Astrocyte of the spinal cord (primary cell): Measurements from ENCODE around the gene TBC1D10A.
A peak's percentile ranks its signal among the peaks of the same experiment; 100 is the strongest.

ENCODE experiments used
- DNase-seq: peaks from one replicate; pipeline ENCODE4 v3.0.0; 2011; ENCODE audit warnings: low read depth, low spot score
- H3K4me3 ChIP-seq: 2 replicates; pipeline ENCODE4 v1.5.1; 2011; ENCODE audit warnings: low read depth, mild to moderate bottlenecking, low read length, moderate library complexity
- in situ Hi-C: cut with HindIII; loops from 2 replicates; pipeline ENCODE4 v1.10.0; 2017; ENCODE audit warnings: low sequenced_read_pairs
- TF ChIP-seq, protein P1 (sequence below): IDR thresholded peaks from 2 replicates; pipeline ENCODE4 v1.5.1; 2012; ENCODE audit warnings: low read depth, mild to moderate bottlenecking, low read length, inconsistent platforms

Gene TBC1D10A

GRCh38 chr22:30328466-30329049, 1.8 kb upstream of the TBC1D10A start:
- TF ChIP-seq, protein P1, sequence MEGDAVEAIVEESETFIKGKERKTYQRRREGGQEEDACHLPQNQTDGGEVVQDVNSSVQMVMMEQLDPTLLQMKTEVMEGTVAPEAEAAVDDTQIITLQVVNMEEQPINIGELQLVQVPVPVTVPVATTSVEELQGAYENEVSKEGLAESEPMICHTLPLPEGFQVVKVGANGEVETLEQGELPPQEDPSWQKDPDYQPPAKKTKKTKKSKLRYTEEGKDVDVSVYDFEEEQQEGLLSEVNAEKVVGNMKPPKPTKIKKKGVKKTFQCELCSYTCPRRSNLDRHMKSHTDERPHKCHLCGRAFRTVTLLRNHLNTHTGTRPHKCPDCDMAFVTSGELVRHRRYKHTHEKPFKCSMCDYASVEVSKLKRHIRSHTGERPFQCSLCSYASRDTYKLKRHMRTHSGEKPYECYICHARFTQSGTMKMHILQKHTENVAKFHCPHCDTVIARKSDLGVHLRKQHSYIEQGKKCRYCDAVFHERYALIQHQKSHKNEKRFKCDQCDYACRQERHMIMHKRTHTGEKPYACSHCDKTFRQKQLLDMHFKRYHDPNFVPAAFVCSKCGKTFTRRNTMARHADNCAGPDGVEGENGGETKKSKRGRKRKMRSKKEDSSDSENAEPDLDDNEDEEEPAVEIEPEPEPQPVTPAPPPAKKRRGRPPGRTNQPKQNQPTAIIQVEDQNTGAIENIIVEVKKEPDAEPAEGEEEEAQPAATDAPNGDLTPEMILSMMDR = no peak
- in situ Hi-C loops = no loop called here
- no peak for DNase-seq
- H3K4me3 ChIP-seq = no peak overlapping the region

DNA sequence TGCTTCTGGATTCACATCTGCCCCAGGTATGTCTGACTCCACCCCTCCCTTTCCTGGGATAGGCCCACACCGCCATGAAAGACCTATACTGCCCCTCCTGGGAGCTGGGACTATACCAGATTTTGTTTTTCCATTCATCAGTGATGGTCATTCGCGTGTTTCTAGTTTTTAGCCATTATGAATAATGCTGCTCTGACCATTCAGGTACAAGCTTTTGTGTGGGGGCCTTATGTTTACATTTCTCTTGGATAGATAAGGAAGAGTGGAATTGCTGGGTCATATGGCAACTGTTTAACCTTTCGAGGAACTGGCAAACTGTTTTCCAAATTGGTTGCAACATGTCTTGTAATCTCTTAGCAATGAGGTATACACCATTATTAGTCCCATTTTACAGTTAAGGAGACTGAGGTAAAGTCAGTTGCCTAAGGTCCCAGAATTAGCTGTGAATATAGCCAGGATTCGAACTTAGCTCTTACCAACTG, 1.2 kb upstream of the TBC1D10A start:
- in situ Hi-C loops = no loop called here
- no peak for DNase-seq
- TF ChIP-seq, protein P1 = no peak
- H3K4me3 ChIP-seq = no peak overlapping the region

- TF ChIP-seq, protein P1 = no peak
- peak overlapping the region; percentile 72 for H3K4me3 ChIP-seq
- DNase-seq = no peak
- in situ Hi-C loops = no loop called here
Observed at GRCh38 chr22:30326255-30326705, 461 bp downstream of the TBC1D10A start.

DNA sequence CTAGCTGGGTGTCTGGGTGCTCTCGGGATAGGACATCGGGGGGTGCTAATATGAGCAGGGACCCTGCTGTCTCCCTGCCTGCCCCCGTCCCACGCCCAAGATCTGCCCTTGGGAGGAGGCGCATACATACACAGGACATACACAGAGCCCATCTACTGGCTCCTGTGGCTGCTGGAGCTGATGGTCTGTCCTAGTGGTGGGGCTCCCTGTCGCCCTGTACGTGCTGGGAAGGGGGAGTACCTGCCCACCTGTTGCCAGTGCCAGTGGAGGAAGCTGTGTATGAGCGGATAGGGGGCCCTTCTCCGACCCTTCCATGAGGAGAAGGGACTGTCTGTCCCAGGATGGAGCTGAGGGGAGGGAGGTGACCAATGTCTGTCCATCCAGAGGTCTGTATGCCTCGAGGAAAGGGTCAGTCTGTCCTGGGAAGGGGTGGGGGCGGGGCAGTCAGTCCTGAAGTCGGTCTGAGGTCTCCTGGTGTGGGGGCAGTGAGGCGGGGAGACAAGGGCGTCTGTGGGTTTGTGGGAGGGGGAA, 952 bp downstream of the TBC1D10A start:
- H3K4me3 ChIP-seq = peak overlapping the region; percentile 72
- TF ChIP-seq, protein P1 = no peak
- DNase-seq = no peak
- in situ Hi-C loops = no loop called here

DNA sequence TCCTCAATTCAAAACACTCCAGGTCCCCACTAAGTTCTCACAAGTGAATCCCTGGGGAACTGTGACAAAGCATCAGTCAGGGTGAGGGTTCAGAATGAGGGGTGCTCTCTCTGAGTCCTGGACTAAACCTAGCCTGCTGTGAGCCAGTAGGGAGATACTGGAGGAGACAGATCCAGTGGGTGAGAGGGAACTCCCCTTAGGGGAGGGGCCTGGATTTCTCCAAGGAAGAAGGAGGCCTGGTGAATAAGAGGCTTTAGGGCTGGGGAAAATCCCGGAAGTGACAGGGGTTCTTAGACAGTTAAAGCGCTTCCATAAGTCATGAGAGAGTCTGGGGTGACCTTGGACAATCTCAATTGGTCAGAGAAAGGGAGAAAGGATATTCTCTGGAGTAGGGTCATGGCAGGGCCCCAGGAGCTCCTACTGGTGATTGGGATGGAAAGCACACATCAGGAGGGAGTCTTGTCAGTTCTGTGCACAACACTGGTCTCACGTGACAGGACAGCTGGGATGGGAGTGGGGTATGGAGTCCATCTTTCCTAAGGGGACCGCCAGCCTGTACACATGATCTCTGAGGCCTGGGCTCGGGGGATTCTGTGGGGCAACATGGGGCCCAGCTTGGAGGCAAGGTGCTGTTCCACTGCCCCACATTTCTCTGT, 1.5 kb downstream of the TBC1D10A start:
- H3K4me3 ChIP-seq = peak overlapping the region; percentile 72
- in situ Hi-C loops = no loop called here
- DNase-seq = peak; percentile 60
- TF ChIP-seq, protein P1 = peak; percentile 1

- in situ Hi-C loops = no loop called here
- H3K4me3 ChIP-seq = no peak overlapping the region
- TF ChIP-seq, protein P1 = no peak
- peak; percentile 46 for DNase-seq
Observed at GRCh38 chr22:30324014-30324730, 2.6 kb downstream of the TBC1D10A start.
